Hematopoietic multipotent progenitor cell treated with erythropoietin and hydrocortisone succinate and interleukin-3 and kit ligand, for 4 days (in vitro differentiated cells): ENCODE measurements around the gene TEPSIN.

Source experiments
- DNase-seq: peaks from one replicate; pipeline ENCODE4 v3.0.0-alpha.2; 2015

TEPSIN gene

DNA sequence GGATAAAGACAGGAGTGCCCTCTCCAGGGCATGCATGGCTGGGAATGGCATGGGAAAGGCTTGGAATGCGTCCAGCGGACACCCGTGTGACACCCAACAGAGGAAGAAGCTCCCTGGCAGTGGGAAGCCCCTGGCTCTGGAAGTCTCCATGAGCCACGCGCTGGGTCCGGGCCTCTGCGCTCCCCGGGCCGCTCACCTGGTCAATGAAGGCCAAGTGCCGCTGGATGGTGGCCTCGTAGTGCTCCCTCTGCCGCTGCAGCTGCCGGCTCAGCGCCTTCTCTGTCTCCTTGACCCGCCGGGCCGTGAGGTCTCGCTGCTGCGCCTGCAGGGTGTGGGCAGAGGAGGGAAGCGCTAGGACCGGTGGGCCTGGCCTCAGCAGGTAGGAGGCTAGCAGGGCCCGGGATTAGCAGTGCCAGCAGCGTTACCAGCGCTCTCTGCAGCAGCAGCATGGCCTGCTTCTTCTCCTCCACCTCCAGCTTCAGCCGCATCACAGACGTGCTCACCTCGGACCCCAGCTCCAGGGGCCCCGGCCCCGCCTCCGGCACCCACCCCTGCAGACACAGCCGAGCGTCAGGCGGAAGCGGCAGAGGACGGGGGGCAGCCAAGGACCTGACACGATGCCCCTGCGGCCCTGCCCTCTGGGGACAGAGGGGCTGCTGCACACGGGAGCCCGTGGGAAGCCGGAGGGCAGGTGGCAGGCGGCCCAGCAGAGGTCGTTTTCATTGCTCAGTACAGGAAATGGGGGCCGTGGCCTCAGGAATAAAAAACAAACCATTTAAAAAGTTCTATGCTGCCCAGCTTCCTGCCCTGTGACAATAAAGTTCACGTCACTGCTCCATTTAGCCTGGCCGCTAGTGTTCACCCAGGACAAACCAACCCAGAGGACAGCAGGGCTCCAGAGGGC, 42.1 kb downstream of the TEPSIN start:
- no peak for DNase-seq

DNA sequence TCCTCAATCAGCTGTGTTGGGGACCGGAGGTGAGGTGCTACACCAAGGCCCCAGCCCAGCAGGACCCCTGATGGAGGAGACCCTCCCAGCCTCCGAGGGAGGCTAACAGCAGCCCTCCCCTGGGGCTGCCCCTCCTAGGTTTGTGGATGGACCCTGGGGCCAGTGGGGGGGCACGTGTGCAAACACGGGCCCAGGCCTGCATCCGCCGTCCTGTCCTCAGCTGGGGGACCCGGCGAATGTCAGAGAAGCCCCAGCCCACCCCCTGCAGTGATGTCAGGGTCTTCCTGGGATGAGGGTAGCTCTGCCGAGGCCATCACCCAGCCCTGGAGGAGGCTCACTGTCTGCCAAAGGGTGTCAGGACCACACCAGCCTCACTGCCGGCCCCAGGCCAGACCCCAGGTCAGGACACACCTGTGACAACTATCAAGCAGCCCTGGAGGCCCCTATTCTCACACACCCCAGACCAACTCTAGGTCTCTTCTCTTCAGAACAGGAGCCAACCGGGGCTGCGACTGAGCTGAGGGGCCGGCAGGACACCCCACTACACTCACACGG, 42.8 kb downstream of the TEPSIN start:
- DNase-seq: no peak

DNA sequence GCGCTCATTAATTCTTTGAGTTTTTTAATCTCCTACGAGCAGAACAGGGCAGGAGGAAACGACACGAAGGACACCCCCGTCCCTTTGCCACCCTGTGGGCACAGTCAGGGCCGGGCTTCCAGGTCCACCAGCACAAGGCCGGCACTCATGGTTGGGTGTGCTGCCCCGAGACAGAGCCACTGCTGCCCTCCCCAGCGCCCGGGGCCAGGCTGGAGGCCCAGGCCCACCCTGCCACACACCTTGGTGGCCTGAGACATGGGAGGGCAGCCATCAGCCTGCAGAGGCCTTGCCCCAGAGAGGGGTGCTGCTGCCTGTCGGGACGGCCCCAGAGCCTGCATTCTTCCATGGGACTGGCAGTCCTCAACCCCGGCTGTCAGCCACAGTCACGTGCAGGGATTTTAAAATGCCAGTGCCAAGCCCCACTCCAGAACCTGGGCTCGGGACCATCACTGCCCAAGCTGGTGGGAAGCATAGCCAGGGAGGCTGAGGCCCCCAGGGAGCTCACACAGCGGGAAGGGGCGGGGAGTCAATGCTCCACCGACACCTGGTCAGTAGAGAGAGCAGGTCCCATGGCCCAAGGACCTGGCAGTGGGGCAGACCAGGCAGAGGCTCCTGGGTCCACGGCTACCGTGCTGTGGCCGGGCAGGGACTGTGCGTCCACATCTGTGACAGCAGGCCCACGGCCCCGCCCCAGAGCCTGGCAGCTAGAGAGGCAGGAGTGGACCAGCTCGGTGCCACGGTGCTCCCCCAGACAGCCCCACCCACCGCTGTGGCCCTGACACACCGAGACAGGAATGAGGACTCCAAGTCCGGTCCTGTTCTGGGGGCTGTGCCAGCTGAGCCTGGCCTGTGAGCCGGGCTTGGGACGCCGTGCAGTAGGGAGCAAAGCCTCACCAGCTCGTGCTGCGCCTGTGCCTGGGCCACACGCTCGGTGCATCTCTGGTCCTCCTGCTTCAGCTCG, 43.6 kb downstream of the TEPSIN start:
- no peak for DNase-seq

DNA sequence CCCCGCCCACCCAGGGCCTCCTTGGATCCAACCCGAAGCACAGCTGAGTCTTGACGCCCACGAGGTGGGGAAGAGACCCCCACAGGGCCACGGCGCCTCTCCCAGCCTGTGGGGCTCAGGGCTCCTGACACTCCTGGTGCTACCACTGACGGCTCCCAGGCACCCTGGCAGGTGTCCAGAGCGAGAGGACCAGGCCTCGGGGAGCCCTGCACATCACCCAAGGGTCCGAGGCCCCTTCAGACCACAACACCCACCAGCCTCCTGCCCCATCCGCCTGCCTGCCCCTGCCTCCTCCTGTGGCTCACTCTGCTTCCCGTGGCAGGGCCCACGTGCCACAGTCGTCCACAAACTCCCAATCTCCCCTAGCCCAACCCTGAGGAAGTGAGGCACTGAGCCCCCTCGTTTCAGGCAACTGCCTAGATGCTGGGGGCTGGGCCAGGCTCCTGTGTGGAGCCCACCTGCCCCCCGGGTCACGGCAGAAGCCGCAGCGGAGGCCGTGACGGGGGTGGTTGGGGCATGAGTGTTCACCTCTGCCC, 44.6 kb downstream of the TEPSIN start:
- DNase-seq: no peak

DNA sequence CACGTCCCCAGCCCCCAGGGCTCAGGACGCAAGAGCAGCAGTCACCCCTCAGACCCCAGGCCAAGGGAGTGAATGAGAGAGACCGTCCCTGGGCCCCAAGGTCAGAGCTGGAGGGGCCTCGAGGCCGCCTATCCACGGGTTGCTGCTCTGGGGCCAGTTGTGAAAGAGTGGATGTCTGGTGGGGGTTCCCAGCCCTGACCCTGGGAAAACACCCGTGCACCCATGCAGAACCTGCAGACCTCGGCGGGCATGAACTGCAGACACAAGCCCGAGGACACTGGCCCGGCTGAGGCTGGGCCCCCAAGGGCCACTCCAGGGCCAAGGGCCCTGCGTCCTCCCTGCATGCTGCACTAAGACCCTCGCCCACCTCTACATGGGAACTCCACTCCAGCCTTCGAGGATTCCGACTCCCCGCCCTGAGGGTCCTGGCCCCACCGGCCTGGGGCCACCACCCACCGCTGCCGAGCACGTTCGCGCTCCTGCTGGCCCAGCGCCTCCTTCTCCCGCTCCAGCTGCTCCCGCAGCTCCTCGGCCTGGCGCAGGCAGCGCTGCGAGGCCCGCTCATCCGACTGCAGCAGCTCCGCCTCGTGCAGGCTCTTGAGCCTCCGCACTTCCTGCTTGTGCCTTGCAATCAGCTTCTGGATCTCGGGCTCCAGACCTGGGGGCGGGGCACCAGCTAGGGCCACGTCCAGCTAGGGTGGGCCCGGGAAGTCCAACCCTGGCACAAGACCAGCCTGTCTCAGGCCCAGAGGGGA, 45.2 kb downstream of the TEPSIN start:
- no peak for DNase-seq

DNA sequence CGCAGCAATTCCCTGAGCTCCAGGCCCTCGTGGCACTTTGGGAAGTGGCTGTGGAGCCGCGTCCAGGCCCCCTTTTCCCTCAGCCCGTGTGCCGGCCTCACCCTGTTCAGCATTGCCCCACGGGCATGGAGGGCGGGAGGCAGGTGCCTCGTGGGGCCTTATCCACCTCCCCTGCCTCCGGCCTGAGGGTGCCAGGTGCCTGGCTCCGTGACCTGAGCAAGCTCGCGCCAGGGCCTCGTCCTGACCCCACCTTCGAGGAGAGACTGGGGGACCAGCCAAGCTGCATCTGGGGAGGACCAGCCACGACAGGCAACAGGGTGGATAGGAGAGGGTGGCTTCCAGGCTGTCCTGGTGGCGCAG, 45.8 kb downstream of the TEPSIN start:
- DNase-seq: no peak

DNA sequence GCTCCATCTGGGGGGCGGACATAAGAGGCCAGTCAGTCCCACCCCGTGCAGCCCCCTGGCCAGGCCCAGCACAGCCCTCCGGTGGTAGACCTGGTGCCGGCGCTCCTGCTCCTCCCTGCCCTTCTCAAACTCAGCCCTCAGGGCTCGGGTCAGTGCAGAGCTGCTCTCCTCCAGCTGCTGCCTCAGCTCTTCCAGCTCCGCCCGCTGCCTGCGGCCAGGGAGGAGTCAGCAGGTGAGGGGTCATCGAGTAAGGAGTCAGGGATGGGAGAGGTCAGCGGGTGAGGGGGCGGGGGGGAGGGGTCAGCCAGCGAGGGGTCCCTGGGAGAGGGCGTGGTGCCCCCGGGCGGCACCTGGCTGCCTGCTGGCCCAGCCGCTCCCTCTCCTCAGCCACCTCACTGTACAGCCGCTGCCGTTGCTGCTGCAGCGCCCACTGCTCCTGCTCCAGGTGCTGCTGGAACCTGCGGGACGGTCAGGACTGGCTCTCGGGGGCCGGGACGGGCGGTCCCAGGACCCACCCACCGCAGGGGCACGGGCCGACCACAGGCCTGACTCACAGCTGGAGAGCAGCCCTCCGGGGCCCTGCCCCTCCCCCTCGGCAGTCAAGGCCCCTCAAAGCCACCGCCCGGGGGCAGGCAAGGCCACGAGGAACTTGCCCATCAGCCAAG, 46.3 kb downstream of the TEPSIN start:
- no peak for DNase-seq

DNA sequence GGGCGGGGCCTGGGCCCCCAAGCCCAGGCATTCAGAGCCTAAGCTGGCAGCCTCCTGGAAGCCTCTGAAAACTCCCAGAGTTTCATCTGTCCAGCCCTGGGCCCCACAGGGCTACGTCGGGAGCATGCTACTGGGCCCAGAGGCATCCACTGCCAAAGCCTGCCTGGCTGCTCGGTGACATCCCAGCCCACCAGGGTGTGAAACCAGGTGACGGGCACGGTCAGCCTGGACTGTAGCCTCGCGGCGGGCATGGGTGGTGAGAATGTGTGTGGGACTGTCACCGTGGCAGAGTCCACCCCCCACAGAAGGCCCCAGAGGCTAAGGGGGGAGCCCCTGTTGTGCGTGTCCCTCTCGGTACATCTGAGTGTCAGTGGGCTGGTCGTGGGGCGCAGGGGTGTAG, 47.2 kb downstream of the TEPSIN start:
- no peak for DNase-seq

DNA sequence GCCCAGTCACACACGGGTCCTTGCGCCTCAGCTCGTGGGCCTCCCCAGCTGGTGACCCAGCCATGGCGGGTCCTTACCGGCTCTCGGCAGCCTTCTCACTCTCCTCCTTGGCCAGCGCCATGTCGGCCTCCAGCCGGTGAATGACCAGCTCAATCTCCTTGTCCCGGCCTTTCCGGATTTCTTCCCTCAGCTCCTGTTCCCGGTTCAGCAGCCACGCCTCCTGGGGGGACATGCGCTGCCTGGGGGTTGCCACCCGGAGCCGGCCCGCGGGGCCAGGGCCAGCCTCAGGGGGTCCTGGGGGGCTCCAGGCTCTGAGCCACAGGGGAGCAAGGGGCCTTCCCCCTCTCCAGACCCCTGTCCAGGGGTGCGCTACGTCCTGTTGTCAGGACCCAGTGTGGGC, 47.7 kb downstream of the TEPSIN start:
- DNase-seq: no peak

DNA sequence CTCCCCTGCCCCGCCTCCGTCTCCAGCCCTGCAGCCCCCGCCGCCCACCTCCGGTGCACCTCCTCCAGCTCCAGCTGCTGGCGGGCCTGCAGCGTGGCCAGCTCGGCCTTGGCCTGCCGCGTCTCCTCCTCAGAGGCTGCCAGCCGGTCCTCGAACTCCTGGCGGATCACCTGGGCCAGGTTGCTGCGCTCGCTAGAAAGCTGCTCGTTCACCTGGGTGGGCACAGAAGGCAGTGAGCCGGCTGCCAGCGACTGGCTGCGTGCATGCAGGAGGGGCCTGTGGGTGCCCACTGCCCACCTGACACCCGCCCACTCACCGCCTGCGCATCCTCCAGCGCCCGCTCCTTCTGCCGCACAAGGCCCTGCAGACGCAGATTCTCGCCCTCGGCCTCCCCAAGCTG, 48.3 kb downstream of the TEPSIN start:
- no peak for DNase-seq

DNA sequence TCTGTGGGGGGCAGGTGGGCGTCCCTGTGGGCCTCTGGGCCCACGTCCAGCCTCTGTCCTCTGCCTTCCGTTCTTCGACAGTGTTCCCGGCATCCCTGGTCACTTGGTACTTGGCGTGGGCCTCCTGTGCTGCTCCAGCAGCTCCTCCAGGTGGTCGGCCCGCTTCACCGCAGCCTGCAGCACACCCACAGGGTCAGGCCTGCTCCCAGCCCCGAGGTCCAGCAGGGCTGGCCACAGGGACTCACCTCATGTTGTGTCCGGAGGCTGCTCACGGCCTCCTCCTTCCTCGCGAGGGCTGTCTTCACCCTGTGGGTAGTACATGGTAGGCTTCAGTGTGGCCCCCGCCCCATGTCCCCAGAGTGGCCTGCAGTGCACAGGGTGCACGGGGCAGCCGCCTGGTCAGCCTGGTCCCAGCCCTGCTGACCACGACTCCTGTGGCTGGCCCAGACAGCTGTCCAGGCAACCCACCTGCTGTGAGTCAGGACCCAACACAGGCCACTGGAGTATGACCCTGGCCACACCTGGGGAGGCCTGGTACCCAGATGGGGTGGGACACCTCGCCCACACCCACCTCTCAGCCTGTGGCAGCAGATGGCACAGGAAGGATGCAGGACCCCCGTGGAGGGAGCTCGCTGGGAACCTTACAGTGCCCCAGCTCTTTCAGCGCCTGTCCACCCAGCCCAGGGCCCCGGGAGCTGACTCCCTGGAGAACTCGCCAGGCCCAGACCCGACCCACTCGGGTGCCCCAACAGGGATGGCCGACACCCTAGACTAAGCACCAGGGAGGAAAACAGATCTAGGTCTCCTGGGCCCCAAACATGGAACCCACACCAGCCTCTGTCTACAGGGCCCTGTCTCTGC, 49.0 kb downstream of the TEPSIN start:
- DNase-seq: no peak

DNA sequence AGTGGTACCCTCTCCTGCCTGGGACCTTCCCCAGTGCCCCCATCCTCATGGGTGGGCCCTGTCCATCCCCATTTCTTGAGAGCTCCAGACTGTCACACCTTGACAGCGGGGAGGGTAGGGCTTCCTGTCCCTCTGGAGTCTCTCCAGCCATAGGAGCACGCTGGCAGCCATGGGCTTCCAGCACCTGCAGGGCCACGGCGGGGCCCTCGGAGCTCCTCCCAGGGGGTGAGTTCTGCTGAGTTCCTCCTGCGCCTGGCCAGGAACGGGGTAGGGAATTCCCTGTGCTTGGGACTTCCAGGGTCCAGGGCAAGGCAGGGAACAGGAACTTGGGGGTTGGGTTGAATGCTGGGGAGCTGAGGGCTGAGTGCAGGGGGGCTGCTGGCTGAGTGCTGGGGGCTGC, 49.8 kb downstream of the TEPSIN start:
- DNase-seq: no peak

DNA sequence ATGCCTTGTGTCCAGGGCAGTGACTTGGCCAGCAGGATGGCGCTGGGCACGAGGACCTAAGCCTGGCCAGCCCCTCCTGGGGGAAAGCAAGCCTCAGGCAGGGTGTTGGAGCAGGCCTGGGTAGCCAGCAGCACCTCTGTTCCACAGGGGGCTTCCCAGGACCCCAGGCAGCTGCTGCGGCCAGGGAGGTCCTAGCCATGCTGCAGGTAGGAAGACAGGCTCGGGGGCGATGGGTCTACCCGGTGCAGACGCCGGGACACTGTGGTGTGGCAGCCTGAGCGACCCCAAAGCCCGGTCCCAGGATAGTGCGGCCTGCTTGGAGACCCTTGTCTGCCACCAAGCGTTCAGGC, 50.4 kb downstream of the TEPSIN start:
- DNase-seq: no peak

DNA sequence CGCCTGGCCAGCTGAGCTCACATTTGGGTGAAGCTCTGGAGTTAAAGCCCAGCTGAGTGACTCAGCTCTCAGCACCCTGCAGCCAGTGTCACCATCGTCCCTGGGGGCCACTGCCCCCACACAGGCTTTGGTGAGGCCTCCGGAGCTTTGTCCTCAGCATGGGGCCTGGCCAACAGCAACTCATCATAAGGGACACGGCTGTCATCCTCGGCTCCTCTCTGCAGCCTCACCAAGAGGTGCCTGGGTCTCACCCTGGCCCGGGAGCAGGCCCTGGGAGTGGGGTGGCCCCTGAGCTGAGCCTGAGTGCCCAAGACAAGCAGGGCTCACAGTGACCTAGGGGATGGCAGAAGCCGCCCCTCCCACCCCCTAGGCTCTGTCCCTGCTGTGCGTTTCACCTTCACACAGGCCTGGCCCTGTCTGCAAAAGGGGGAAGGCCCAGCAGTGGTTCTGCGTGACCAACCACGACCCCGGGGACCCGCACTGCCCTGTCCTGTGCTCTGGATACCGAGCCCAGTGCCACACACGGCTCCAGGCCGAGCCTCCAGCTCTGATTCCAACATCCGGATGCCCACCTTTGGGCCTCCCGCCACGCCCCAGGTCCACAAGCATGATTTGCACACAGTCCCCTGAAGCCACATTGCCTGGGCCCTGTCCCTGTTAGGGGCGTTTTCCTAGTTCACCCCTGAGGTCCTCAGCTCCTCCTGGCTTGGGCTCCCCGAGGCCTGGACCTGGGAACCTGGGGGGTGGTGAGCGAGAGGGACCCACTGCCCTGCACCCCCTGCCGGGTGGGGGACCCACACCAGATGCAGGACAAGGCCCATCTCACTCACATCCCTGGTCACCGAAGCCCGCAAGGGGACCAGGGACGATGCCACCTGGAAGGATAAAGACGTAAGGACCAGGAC, 51.0 kb downstream of the TEPSIN start:
- DNase-seq: no peak

DNA sequence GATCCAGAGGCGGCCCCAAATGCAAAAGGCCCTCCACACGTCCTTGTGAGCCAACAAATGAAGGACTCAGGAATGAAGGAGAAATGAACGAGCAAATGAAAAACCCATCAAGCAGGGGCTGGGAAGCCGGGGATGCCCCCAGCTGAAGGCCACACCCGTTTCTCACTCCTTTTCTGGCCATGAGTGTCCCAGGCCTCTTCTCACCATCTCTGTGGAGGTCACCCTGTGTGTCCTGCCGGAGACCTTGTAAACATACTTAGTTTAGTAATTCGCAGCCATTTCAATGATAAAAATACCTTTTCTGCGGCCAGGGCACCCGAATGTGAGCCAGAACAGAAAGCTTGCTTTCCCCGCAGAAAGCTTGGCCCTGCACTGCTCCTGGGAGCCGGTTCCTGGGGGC, 51.7 kb downstream of the TEPSIN start:
- DNase-seq: no peak

DNA sequence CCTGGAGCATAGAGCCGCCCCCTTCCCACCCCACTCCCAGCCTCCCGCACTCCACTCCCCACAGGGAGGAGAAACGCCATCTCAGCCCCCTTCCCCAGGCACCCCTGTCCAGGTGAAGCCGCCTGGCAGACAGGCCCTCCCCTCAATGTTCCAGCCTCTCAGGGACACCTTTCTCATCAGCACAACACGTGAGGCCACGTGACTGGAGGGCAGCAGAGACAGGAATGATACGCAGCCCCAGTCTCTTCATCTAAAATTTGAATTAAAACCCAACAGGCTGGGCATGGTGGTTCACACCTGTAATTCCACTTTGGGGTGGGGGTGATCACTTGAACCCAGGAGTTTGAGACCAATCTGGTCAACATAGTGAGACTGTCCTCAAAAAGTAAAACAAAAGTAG, 52.7 kb downstream of the TEPSIN start:
- no peak for DNase-seq

DNA sequence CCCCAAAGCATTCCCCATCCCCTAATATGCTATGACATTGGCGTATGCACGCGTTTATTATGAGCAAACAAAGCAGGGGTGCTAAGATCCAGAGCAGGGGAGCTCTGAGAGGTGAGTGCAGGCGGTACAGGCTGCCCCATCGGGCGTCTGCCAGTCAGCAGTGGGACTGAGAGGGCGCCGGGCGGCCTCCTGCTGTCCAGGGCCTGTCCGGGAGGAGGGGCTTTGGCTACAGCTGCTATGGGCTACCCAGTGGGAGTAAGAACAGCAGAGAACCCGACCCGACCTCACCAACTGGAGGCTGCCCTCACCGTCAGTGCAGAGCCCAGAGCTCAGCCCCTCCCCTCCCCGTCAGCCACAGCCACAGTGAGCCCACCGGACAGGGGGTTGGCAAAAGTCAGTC, 54.3 kb downstream of the TEPSIN start:
- DNase-seq: no peak

DNA sequence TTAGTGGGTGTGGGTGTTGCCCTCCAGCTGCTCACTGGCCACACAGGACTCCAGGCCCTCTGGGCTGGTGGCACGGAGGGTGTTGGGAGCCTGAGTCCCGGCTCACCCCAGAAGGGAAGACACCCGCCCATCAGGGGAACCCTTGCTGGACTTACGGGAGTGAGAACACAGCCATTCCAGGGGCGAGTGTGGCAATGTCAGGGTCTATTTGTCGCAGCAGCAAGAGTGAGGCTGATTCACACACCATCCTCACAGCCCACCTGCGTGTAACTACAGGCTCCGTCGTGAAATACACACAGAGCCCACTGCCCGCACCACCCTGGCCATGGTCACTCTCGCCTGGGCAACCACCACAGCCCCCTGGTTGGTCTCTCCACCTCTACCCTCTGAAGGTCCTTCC, 55.0 kb downstream of the TEPSIN start:
- DNase-seq: no peak

DNA sequence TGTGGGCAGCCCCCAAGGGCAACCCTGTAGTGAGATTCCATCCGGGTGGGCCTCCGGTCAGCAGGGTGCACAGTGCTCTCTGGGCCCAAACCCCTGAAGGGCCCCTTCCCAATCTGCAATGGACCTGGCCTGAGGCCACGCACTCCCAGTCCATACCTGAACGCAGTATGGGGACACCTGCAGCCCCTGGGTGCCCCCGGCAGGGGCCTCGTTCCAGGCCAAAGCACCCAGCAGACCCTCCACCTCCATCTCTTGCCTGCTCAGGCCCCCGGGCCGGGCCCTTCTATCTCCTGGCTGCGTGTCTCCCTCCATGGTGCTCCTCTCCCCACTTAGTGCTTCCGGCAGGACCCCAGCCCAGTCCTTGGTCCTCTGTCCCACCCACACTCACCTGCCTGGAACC, 55.5 kb downstream of the TEPSIN start:
- no peak for DNase-seq

DNA sequence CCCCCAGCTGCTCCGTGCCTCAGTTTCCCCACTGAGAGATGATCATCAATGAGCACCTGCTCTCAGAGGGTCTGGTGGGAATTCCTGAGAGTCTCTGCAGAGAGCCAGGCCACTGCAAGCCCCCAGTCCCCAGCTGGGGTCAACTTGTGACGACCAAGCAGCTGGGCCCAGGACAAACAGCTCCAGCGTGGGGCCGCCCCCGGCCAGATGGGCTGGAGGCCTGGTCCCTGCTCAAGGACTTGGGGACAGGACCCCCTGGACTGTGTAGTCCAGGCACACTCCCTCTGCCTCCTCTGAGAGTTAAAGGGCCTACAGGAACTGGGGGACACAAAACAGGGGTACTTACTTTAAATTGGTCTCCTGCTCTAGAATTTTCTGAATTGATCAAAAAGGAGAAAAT, 56.3 kb downstream of the TEPSIN start:
- DNase-seq: no peak
